HG03280 (cell line): ENCODE measurements around the gene TXNRD1.
"Not testable (repeated sequence)": the region's sequence is repeated elsewhere in the genome, so short reads cannot be mapped to it uniquely, and the experiment has no call there.

Experiments
- ATAC-seq: cut with Tn5 transposase; IDR thresholded peaks from one replicate; pipeline ENCODE4 v1.9.1; 2021; ENCODE audit warnings: mild to moderate bottlenecking, moderate library complexity; ENCODE audit not compliant: unreplicated experiment

TXNRD1 gene

DNA sequence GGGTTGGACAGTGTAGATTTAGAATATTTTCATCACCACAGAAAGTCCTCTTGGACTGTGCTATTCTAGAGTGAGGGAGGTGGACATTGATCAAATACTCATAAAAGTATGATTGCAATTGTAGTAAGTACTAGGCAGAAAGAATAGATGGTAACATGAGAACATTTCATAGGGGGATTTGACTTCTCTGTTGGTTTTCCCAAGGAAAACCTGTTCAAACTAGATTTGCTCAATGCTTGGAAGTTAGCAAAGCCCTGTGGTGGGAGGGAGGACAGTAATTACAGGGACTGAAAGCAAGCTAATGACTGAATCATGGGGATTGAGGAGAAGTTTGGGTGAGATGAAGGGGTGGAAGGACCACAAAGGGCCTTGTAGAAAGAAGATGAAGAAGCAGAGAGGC lies 63.6 kb downstream of the TXNRD1 start:
- no peak for ATAC-seq

DNA sequence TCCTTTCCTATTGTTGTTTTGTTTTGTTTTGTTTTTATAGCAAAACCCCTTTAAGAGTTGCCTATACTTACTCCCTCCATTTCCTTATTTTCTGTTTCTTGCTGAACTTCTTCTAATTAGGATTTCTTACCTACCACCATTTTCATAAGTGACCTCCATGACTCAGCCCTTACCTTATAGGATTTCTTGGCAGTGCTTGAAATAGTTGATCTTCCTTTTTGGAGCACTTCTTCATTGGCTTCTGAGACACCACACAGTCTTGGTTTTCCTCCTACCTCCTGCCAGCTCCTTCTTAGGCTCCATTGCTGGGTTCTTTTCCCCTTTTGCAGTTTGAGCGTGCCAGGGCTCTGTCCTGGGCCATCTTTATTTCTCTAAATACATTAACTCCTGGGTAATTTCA lies 64.5 kb downstream of the TXNRD1 start:
- ATAC-seq: no peak

DNA sequence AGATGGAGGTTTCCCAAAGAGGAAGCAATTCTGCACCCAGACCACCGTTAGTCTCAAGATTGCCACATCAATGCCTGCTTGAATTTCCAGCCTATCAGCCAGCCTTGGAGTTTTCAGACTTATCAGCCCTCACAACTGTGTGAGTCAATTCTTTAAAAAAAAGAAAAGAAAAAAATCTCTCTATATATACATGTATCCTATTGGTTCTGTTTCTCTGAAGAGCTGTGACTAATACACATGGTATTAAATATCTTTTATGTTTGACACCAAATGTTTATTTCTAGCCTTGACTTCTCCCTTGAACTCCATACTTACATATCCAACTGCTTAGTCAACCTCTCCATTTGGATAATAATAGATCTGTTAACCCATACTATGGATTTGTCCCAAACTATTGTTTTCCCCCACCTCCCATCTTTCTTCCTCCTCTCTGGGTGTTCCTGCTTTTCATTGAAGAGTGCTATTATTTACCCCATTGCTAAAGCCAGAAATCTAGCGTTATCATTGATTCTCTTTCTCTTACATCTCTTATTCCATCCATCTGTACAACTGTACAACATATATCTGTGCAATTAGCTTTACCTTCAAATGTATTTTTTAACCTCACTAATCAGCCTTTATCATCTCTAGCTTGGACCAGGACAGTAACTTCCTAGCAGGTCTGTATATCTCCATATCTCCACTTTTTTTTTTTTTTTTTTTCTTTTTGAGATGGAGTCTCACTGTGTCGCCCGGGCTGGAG lies 65.3 kb downstream of the TXNRD1 start:
- no peak for ATAC-seq

DNA sequence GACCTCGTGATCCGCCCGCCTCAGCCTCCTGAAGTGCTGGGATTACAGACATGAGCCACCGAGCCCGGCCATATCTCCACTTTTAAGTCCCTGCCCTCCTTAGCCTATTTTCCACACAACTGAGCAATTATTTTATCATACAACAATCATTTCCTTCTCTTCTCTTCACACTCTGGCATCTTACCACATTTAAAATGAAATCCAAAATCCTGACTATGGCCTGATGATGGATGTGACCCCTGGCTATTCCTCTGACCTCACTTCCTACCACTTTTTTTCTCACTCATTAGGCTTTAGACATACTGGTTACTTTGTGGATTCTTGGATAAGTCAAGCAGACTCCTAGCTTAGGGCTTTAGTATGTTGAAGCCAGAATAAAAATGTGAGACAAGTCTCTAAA lies 66.1 kb downstream of the TXNRD1 start:
- ATAC-seq: no peak

DNA sequence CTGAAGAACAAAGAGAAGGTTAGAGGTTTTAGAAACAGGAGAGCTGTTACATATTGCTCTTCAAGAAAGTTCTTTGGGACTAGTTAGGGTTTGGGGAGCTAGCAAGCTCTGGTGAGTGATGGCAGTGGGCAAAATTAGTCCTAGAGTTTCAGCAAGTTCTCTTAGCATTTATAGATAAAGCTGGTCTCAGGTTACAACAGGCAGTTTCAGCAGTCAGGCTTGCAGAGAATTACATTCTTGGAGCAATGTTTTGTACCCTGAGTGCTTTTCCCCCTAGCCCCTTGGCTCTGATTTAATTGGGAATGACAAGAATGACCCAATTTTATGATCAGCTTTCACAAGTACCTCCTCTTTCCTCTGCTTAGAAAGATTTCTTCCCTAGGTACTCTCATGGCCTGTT lies 66.5 kb downstream of the TXNRD1 start:
- ATAC-seq: no peak

DNA sequence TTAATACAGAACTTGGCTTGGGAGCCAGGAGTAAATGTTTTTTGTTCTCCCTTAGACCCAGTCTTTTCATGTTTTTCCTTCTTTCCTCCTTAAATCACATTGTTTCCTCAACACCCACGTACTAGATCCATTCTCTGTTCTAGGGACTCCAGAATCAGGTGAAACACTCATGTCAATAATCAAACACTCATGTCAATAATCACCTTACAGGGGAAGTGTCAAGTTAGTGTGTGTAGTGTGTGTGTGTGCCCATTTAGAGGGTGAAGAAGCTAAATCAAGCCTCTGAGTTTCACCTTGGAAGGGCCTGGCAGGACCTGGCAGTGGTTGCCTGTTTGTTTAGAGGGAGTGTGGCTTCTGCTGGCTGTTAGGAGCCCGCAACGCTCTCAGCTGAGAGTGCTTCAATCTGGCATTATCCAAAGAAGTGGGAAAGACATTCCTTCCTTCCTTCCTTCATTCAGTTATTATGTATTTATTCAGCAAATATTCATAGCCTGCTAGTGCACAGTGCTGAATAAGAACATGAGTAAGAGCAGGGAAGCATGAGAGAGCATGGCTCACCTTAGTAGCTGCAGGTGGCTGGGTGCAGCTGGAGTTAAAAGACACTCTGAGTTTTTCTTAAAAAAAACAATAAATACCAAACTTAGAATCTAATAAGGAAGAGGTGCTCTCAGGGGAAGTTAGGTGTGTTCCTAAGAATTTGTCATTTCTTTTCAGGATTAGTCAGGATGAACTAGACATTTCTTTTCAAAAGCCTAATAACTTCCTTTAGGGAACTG lies 70.3 kb downstream of the TXNRD1 start:
- ATAC-seq: no peak

DNA sequence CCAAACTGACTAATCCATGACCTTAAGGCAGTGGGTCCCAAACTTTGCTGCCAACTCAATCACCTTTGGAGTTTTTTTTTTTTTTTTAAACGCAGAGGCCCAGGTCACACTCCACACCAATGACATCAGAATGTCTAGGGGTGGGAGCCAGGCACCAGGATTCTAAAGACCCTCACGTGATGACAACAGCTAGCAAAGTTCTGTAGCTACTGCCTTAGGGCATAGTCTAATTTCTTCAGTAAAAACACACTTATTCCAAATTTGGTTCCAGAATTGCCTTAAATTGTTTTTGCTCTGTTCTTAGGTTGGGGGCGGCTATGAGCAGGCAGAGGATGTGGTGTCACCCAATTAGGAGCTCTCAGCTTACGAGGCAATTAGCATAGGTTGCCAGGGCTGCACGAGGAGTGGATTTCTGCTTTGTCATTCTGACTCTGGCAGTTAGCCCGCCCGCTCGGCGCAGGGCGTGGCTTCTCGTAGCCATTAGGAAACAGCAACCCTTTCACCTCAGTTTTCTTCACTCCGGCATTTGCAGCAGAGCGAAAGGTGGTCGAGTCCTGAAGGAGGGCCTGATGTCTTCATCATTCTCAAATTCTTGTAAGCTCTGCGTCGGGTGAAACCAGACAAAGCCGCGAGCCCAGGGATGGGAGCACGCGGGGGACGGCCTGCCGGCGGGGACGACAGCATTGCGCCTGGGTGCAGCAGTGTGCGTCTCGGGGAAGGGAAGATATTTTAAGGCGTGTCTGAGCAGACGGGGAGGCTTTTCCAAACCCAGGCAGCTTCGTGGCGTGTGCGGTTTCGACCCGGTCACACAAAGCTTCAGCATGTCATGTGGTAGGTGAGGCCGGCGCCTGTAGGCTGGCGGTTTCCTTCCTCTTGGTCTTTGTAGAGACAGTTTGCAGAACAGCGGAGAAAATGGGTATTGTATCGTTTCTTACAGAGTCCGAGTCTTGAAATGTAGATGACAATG lies 71.2 kb downstream of the TXNRD1 start:
- ATAC-seq: peak; percentile 88

DNA sequence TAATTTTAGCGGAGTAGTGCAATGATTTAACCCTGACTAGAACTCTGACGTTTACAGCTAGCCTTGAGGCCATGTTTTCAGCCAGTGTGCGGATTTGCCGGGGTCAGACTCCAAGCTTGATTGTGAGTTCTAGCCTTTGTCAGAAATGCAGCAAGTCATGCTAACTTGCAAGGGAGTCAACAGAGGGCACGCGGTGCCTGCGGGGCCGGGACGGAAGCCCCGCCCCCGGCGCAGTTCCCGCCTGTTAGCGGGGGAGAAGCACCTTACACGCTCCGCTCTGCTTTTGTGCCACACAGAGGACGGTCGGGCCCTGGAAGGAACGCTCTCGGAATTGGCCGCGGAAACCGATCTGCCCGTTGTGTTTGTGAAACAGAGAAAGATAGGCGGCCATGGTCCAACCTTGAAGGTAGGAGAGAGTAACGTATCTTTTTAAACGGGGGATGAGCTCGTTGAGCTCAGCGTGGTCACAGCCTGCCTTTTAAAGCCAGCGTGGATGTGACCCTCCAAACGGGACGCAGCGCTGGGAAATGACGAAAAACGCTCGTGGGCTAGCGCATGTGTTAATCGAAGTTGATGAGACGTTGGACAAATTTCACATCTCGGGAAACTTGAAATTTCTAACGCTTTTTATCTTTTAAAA lies 73.2 kb downstream of the TXNRD1 start:
- ATAC-seq: peak; percentile 51

DNA sequence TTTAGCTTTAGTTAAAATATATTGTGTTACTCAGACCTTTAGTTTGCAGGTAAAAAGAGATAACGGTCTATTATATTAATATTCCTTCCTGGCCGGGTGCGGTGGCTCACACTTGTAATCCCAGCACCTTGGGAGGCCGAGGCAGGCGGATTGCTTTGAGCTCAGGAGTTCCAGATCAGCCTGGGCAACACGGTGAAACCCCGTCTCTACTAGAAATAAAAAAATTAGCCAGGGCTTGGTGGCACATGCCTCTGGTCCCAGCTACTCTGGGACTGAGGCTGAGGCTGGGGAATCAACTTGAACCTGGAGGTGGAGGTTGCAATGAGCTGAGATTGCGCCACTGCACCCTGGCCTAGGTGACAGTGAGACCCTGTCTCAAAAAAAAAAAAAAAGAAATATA lies 74.7 kb downstream of the TXNRD1 start:
- no peak for ATAC-seq

DNA sequence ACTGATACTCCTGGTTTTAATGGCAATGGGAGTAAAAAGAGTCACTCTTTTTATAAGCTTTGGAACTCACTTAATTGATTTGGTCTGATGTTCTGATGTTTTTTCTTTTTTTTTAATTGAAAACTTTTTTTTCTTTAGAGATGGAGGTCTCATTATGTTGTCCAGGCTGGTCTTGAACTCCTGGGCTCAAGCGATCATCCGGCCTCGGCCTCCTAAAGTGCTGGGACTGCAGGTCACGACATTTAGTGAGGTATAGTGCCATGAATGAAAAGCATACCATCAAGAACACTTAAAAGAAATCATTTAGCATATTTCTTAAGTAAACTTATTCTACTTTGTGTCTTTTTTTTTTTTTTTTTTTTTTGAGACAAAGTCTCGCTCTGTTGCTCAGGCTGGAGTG lies 75.3 kb downstream of the TXNRD1 start:
- no peak for ATAC-seq

DNA sequence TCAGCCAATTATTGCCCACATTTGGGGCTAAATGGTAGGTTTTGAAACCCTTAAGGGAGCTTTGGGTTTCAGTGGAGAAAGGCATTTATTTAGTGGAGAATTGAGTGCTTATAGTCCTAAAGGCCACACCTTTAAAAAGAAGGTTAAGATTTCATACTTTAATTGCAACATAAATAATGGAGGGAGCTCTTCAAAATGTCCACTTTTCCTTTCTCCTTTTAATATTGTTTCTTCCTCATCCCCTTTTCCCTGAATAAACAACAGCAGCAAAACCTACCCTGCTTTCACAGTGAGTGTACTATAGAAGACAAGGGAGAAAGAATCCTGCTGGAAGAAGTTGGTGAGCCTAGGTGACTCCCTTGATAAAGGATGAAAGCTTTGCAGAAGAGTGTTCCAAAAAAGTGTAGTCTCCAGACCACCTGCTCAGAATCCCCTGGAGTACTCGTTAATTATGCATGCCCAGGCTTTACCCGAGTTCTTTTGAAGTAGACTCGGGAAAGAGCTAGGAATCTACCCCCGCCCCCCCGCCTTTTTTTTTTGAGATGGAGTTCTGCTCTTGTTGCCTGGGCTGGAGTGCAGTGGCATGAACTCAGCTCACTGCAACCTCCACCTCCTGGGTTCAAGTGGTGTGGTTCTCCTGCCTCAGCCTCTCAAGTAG lies 76.4 kb downstream of the TXNRD1 start:
- ATAC-seq: no peak

DNA sequence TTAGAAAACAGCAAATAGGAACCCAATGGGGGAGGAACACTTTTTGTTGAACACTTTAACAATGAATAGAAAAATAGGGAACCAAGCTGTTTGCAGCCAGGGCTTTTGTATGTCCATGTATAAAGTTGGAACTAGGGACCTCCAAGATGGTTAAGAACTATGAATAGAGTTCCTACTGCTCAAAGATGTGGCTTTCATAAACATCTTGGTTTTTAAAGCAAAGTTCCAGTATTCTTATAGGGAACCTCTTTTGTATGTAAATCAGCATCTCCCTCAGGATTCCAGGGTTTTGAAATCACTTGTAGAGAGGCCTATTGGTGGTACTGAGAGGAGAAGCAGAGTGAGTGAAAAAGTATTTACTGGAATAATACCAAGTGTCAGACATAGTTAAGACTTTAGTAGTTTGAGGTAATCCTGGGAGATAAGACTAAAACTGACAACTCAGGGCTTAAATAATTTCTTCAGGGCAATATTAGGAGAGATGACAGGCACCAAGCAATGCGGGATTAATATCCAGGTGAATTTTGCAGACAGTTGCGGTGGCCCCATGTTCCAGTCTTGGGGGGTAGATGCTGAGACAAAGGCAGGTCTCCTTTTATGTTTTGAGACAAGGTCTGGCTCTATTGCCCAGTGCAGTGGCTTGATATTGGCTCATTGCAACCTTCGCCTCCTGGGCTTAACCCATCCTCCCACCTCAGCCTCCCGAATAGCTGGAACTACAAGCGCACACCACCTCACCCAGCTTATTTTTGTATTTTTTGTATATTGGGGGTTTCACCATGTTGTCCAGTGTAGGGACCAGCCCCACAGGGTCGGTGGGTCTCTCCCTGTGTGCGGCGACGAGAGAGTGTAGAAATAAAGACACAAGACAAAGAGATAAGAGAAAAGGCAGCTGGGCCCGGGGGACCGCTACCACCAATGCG lies 77.6 kb downstream of the TXNRD1 start:
- ATAC-seq: no peak

DNA sequence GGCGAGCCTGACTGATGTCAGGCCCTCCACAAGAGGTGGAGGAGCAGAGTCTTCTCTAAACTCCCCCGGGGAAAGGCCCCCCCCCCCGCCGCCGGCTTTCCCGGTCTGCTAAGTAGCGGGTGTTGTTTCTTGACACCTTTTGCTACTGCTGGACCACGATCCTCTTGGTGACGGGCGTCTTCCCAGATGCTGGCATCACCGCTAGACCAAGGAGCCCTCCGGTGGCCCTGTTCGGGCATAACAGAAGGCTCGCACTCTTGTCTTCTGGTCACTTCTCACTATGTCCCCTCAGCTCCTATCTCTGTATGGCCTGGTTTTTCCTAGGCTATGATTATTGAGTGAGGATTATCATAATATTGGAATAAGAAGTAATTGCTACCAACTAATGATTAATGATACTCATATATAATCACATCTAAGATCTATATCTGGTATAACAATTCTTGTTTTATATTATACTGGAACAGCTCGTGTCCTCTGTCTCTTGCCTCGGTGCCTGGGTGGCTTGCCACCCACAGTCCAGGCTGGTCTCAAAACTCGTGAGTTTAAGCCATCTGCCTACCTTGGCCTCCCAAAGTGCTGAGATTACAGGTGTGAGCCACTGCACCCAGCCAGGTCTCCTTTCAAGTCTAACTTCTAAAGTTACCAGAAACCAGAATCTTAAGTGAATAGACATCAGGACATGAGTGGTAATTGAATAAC lies 78.7 kb downstream of the TXNRD1 start:
- ATAC-seq: not testable (repeated sequence)

DNA sequence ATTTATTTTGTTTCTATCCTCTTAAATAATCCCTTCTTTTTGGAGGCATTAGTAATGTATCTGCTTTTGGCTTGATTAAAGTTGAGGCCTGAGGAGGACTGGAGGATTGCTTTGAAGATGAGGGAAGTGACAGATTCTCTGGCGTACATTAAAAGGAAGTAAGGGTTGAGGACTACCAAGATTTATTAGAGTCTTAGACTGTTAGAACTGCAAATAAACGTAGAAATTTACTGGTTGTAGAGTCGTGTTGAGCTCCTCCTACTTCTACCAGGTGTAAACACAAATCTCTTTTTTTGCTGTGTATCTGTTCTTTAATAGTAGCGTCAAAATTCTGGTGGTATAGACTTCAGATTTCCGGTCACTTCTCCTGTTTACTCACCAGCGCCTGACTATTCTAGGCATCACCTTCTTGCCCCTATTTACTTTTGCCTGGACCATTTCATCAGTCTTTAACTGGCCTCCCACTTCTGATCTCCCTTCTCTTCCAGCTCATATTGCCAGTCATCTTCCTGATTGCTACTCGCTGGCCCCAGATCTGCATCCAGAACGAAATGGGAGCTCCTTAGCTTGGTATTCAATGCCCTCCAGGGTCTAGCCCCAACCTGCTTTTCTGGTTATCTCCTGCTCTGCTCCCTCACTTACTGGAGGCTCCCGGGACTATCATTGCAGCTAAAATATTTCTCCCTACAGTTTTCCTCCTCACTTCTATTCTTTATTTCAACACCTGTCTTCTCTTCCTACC lies 79.5 kb downstream of the TXNRD1 start:
- no peak for ATAC-seq

DNA sequence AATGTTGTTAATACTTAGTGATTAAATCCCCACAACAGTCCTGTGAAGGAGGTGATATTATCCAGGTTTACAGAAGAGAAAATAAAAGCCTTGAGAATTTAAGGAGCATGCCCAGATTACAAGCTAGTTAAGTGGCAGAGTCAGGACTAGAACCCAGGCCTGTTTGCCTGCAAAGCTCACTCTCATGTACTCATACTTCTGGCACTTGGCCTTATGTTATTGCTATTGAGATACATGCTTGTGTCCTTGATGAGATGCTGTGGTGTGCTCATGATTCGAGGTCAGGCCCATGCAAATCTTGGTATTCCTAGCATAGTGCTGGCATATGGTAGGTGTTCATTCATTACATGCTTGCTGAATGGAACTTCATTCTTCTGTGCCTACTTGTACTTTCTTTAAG lies 80.4 kb downstream of the TXNRD1 start:
- no peak for ATAC-seq

DNA sequence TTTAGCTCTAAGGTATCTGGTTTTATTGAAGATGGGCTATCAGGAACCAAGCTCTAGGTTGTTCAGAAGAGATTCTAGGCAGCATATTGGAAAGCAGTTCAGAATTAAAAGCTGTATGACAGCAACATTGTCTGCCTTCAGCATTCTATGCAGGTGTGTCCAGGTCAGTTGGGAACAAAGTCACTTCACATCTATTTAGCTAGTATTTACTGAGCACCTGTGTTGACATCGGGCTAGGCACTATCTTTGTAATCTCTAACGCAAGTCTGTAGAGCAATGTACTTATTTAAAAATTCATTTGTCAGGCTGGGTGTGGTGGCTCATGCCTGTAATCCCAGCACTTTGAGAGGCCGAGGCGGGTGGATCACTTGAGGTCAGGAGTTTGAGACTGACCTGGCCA lies 81.1 kb downstream of the TXNRD1 start:
- ATAC-seq: no peak

DNA sequence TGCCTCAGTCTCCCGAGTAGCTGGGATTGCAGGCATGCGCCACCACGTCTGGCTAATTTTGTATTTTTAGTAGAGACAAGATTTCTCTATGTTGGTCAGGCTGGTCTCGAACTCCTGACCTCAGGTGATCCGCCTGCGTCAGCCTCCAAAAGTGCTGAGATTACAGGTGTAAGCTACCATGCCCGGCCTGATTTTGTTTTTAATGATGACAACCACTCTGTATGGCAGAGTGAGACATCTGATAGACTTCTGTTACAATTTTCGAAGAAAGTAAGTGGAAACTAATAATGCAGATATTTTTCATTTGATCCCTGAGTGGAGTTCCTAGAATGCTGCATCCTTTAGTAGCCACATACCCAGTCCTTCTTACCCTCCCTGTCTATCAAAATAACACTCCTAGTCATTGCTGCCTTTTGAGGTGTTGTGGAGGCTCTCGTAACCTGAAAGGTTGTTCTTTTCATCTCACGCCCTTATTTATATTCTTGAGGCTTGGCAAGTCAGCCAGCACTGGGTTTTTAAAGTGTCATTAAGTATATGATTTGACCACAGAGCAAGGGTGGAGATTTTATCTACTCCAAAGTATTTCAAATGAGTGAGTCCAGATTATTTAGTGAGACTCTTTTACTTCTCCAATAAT lies 82.0 kb downstream of the TXNRD1 start:
- ATAC-seq: no peak
